ENCODE results near the gene SLF2. TPM values are rescaled to one million over a fixed set of nuclear protein-coding genes. Genes with fewer than 3 reads are reported as not detected.
A peak's percentile ranks its signal among the peaks of the same experiment; 100 is the strongest.

Gene SLF2
- total RNA-seq, 2 experiments from 2014 or later: 39.1 to 41.3 TPM

- H3K9me3 Mint-ChIP-seq: no peaks in the 10 kb centered on the region
- H3K4me1 Mint-ChIP-seq: no peaks in the 10 kb centered on the region
- no peak overlapping the region for H3K27ac Mint-ChIP-seq
- ChIA-PET CTCF (interaction anchor here (0.6 kb wide), 1 partner anchor 1548 kb away, joined by 3 read pairs; no protein-coding TSS in a partner anchor), POLR2A (no interaction called here)
- no peak overlapping the region for H3K4me3 Mint-ChIP-seq
- no peak for DNase-seq
- no peaks in the 10 kb centered on the region for H3K36me3 Mint-ChIP-seq (ENCODE audit: low read depth)
- H3K27me3 Mint-ChIP-seq: no peaks in the 10 kb centered on the region
These were observed 38.9 kb upstream of the SLF2 start for GRCh38 chr10:100873827-100874326.

- DNase-seq: no peak
- POLR2A ChIA-PET: no interaction called here
- Mint-ChIP-seq H3K27me3 (no peaks in the 10 kb centered on the region), H3K9me3 (no peaks in the 10 kb centered on the region), H3K36me3 (ENCODE audit: low read depth) (no peaks in the 10 kb centered on the region), H3K4me1 (no peaks in the 10 kb centered on the region), H3K27ac (no peak overlapping the region), H3K4me3 (no peak overlapping the region)
- CTCF ChIA-PET: interaction anchor here (0.6 to 1.9 kb wide), 4 partner anchors 14 to 1547 kb away, joined by 3 to 4 read pairs (median 4); no protein-coding TSS in a partner anchor
These were observed 37.9 kb upstream of the SLF2 start for GRCh38 chr10:100874702-100875483.

GRCh38 chr10:100875484-100876166 is 37.1 kb upstream of the SLF2 start:
- CTCF ChIA-PET: interaction anchor here (1.1 to 1.9 kb wide), 2 partner anchors 14 to 16 kb away, joined by 4 read pairs; no protein-coding TSS in a partner anchor
- Mint-ChIP-seq H3K27ac (no peak overlapping the region), H3K9me3 (no peaks in the 10 kb centered on the region), H3K4me1 (no peaks in the 10 kb centered on the region), H3K27me3 (no peaks in the 10 kb centered on the region), H3K4me3 (no peak overlapping the region), H3K36me3 (ENCODE audit: low read depth) (no peaks in the 10 kb centered on the region)
- DNase-seq: no peak
- POLR2A ChIA-PET: no interaction called here

GRCh38 chr10:100876585-100877460 is 35.9 kb upstream of the SLF2 start:
- no peak overlapping the region for H3K27ac Mint-ChIP-seq
- no peaks in the 10 kb centered on the region for H3K36me3 Mint-ChIP-seq (ENCODE audit: low read depth)
- no peak for DNase-seq
- ChIA-PET CTCF (interaction anchor here (1.1 to 1.9 kb wide), 2 partner anchors 13 to 17 kb away, joined by 4 read pairs; no protein-coding TSS in a partner anchor), POLR2A (no interaction called here)
- no peaks in the 10 kb centered on the region for H3K9me3 Mint-ChIP-seq
- no peaks in the 10 kb centered on the region for H3K4me1 Mint-ChIP-seq
- no peaks in the 10 kb centered on the region for H3K27me3 Mint-ChIP-seq
- H3K4me3 Mint-ChIP-seq: no peak overlapping the region

- ChIA-PET POLR2A (no interaction called here), CTCF (interaction anchor here (1.6 kb wide), 1 partner anchor 19 kb away, joined by 4 read pairs; no protein-coding TSS in a partner anchor)
- Mint-ChIP-seq H3K27me3 (no peaks in the 10 kb centered on the region), H3K9me3 (no peaks in the 10 kb centered on the region), H3K27ac (no peak overlapping the region), H3K36me3 (ENCODE audit: low read depth) (no peaks in the 10 kb centered on the region), H3K4me1 (no peaks in the 10 kb centered on the region), H3K4me3 (no peak overlapping the region)
- no peak for DNase-seq
These were observed 35.3 kb upstream of the SLF2 start for GRCh38 chr10:100877461-100877850.

- no peaks in the 10 kb centered on the region for H3K9me3 Mint-ChIP-seq
- no peaks in the 10 kb centered on the region for H3K36me3 Mint-ChIP-seq (ENCODE audit: low read depth)
- ChIA-PET POLR2A (no interaction called here), CTCF (interaction anchor here (0.9 to 1.6 kb wide), 4 partner anchors 18 to 318 kb away, joined by 3 to 4 read pairs (median 3); no protein-coding TSS in a partner anchor)
- H3K4me3 Mint-ChIP-seq: no peak overlapping the region
- H3K27ac Mint-ChIP-seq: no peak overlapping the region
- peak; percentile 46 for DNase-seq
- no peaks in the 10 kb centered on the region for H3K27me3 Mint-ChIP-seq
- no peaks in the 10 kb centered on the region for H3K4me1 Mint-ChIP-seq
These were observed 34.4 kb upstream of the SLF2 start for GRCh38 chr10:100878291-100878910.

- H3K36me3 Mint-ChIP-seq (ENCODE audit: low read depth): no peaks in the 10 kb centered on the region
- H3K27ac Mint-ChIP-seq: no peak overlapping the region
- no peaks in the 10 kb centered on the region for H3K4me1 Mint-ChIP-seq
- no peak for DNase-seq
- no peaks in the 10 kb centered on the region for H3K27me3 Mint-ChIP-seq
- CTCF ChIA-PET: interaction anchor here (1.6 kb wide), 1 partner anchor 32 kb away, joined by 3 read pairs; no protein-coding TSS in a partner anchor
- H3K4me3 Mint-ChIP-seq: no peak overlapping the region
- no peaks in the 10 kb centered on the region for H3K9me3 Mint-ChIP-seq
- POLR2A ChIA-PET: no interaction called here
These were observed 32.9 kb upstream of the SLF2 start for GRCh38 chr10:100879741-100880360.

- no peak overlapping the region for H3K27ac Mint-ChIP-seq
- no peaks in the 10 kb centered on the region for H3K9me3 Mint-ChIP-seq
- ChIA-PET POLR2A (no interaction called here), CTCF (interaction anchor here (0.7 to 1.0 kb wide), 2 partner anchors 9 to 336 kb away, joined by 3 read pairs; no protein-coding TSS in a partner anchor)
- no peak overlapping the region for H3K4me3 Mint-ChIP-seq
- no peaks in the 10 kb centered on the region for H3K4me1 Mint-ChIP-seq
- DNase-seq: no peak
- H3K27me3 Mint-ChIP-seq: no peaks in the 10 kb centered on the region
- H3K36me3 Mint-ChIP-seq (ENCODE audit: low read depth): no peaks in the 10 kb centered on the region
These were observed 31.1 kb upstream of the SLF2 start for GRCh38 chr10:100881556-100882213.

GRCh38 chr10:100882252-100882651 is 30.5 kb upstream of the SLF2 start:
- ChIA-PET CTCF (interaction anchor here (1.0 to 1.6 kb wide), 2 partner anchors 10 to 337 kb away, joined by 3 to 6 read pairs; no protein-coding TSS in a partner anchor), POLR2A (no interaction called here)
- H3K9me3 Mint-ChIP-seq: no peaks in the 10 kb centered on the region
- no peak overlapping the region for H3K27ac Mint-ChIP-seq
- H3K27me3 Mint-ChIP-seq: no peaks in the 10 kb centered on the region
- no peak for DNase-seq
- H3K4me3 Mint-ChIP-seq: no peak overlapping the region
- no peaks in the 10 kb centered on the region for H3K4me1 Mint-ChIP-seq
- no peaks in the 10 kb centered on the region for H3K36me3 Mint-ChIP-seq (ENCODE audit: low read depth)

- Mint-ChIP-seq H3K9me3 (no peaks in the 10 kb centered on the region), H3K4me3 (no peak overlapping the region), H3K27ac (no peak overlapping the region), H3K27me3 (no peaks in the 10 kb centered on the region), H3K36me3 (ENCODE audit: low read depth) (no peaks in the 10 kb centered on the region), H3K4me1 (no peaks in the 10 kb centered on the region)
- CTCF ChIA-PET: interaction anchor here (1.6 kb wide), 1 partner anchor 11 kb away, joined by 6 read pairs; no protein-coding TSS in a partner anchor
- POLR2A ChIA-PET: no interaction called here
- DNase-seq: no peak
These were observed 30.0 kb upstream of the SLF2 start for GRCh38 chr10:100882671-100883311.

- ChIA-PET POLR2A (no interaction called here), CTCF (interaction anchor here (0.9 to 1.6 kb wide), 2 partner anchors 11 to 321 kb away, joined by 3 to 6 read pairs; no protein-coding TSS in a partner anchor)
- DNase-seq: no peak
- Mint-ChIP-seq H3K9me3 (no peaks in the 10 kb centered on the region), H3K27ac (no peak overlapping the region), H3K4me3 (no peak overlapping the region), H3K36me3 (ENCODE audit: low read depth) (no peaks in the 10 kb centered on the region), H3K4me1 (no peaks in the 10 kb centered on the region), H3K27me3 (no peaks in the 10 kb centered on the region)
These were observed 29.4 kb upstream of the SLF2 start for GRCh38 chr10:100883312-100883821.

Measured in activated CD4-positive, alpha-beta T cell treated with anti-CD3 and anti-CD28 coated beads, Interleukin-2, amount 10 ng/mL, durations not matched to agents 7 days and 5 days (primary cell).